Effector memory CD4-positive, alpha-beta T cell (primary cell): ENCODE data around the gene MGST2.

Source experiments
- DNase-seq, 3 donors: peaks; one replicate each; pipeline ENCODE4 v3.0.0-alpha.2; 2020
- H3K27ac ChIP-seq: 2 replicates; pipeline ENCODE4 v1.7.0; 2013; ENCODE audit warnings: mild to moderate bottlenecking, low read length, moderate library complexity; ENCODE audit not compliant: insufficient read depth, poor library complexity, severe bottlenecking
- H3K27me3 ChIP-seq: replicated peaks from 2 replicates; pipeline ENCODE4 v1.7.0; 2013; ENCODE audit warnings: mild to moderate bottlenecking, low read length; ENCODE audit not compliant: insufficient read depth, control insufficient read depth, poor library complexity, severe bottlenecking
- H3K36me3 ChIP-seq: 2 replicates; pipeline ENCODE4 v1.7.0; 2013; ENCODE audit warnings: mild to moderate bottlenecking, low read length, moderate library complexity; ENCODE audit not compliant: control insufficient read depth, insufficient read depth
- H3K4me1 ChIP-seq: 2 replicates; pipeline ENCODE4 v1.7.0; 2013; ENCODE audit warnings: low read length, mild to moderate bottlenecking; ENCODE audit not compliant: control insufficient read depth, insufficient read depth, poor library complexity, severe bottlenecking
- H3K4me3 ChIP-seq: 2 replicates; pipeline ENCODE4 v1.7.0; 2013; ENCODE audit warnings: low read length, low read depth, mild to moderate bottlenecking; ENCODE audit not compliant: insufficient read depth, poor library complexity, severe bottlenecking
- H3K9me3 ChIP-seq: 2 replicates; pipeline ENCODE4 v1.7.0; 2013; ENCODE audit warnings: mild to moderate bottlenecking, low read length, moderate library complexity; ENCODE audit not compliant: control insufficient read depth

Gene MGST2

GRCh38 chr4:139719381-139720101 is 53.9 kb downstream of the MGST2 start:
- H3K27me3 ChIP-seq: no peaks in the 10 kb centered on the region
- H3K36me3 ChIP-seq: no peaks in the 10 kb centered on the region
- H3K9me3 ChIP-seq: no peaks in the 10 kb centered on the region
- no peak overlapping the region for H3K27ac ChIP-seq
- H3K4me3 ChIP-seq: no peak overlapping the region
- no peaks in the 10 kb centered on the region for H3K4me1 ChIP-seq
- no peak for DNase-seq

- no peaks in the 10 kb centered on the region for H3K36me3 ChIP-seq
- H3K4me1 ChIP-seq: no peaks in the 10 kb centered on the region
- no peaks in the 10 kb centered on the region for H3K27me3 ChIP-seq
- no peaks in the 10 kb centered on the region for H3K9me3 ChIP-seq
- H3K4me3 ChIP-seq: no peak overlapping the region
- no peak overlapping the region for H3K27ac ChIP-seq
- no peak for DNase-seq
Observed at GRCh38 chr4:139720806-139721205, 55.2 kb downstream of the MGST2 start.

DNA sequence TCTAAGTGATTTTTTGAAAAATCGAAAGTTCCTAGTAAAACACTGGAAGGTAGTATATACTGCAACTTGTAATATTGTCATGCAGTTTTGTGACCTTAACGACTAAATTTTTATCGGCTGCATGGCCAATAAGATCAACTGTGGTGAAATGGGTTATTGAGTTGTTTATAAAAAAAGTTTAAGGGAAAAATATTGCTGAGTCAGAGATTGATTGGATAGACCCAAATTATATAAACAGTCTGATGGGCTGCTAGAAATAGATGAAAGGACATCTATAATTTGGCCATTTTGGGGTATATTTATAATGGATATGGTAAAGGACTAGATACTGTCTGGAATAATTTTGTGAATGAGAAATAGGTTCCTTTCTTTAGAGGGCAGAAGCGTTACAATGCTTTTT is 56.2 kb downstream of the MGST2 start:
- H3K4me3 ChIP-seq: no peak overlapping the region
- no peak overlapping the region for H3K27ac ChIP-seq
- no peaks in the 10 kb centered on the region for H3K4me1 ChIP-seq
- no peaks in the 10 kb centered on the region for H3K27me3 ChIP-seq
- no peaks in the 10 kb centered on the region for H3K9me3 ChIP-seq
- DNase-seq: no peak
- H3K36me3 ChIP-seq: no peaks in the 10 kb centered on the region

- Histone ChIP-seq H3K27me3 (no peaks in the 10 kb centered on the region), H3K4me1 (no peaks in the 10 kb centered on the region), H3K4me3 (no peak overlapping the region), H3K36me3 (no peaks in the 10 kb centered on the region), H3K27ac (no peak overlapping the region), H3K9me3 (no peaks in the 10 kb centered on the region)
- no peak for DNase-seq
Observed at GRCh38 chr4:139725236-139725635, 59.6 kb downstream of the MGST2 start.

DNA sequence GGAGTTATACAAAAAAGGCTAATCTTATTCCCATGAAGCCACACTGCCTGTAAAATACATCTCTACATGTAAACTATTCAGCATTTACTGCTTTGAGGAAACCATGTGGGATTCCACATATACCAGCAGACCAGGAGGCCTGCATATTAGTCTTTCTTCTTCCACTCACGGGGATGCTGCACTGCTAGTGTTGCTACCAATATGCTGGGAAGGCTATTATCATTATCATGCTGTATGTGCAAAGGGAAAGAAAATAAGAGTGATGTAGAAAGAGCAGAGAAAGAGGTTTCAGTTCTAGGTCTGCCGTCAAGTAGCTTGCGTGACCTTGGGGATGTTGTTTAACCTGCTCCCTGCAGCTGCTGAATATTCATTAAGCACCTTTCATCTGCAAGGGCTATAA is 61.0 kb downstream of the MGST2 start:
- Histone ChIP-seq H3K4me3 (no peak overlapping the region), H3K4me1 (no peaks in the 10 kb centered on the region), H3K36me3 (no peaks in the 10 kb centered on the region), H3K9me3 (no peaks in the 10 kb centered on the region), H3K27me3 (no peaks in the 10 kb centered on the region), H3K27ac (no peak overlapping the region)
- DNase-seq: no peak

- no peaks in the 10 kb centered on the region for H3K27me3 ChIP-seq
- H3K4me1 ChIP-seq: no peaks in the 10 kb centered on the region
- H3K36me3 ChIP-seq: no peaks in the 10 kb centered on the region
- no peak overlapping the region for H3K27ac ChIP-seq
- no peaks in the 10 kb centered on the region for H3K9me3 ChIP-seq
- no peak overlapping the region for H3K4me3 ChIP-seq
- DNase-seq: no peak
Observed at GRCh38 chr4:139728146-139728545, 62.5 kb downstream of the MGST2 start.

GRCh38 chr4:139728840-139729239 is 63.2 kb downstream of the MGST2 start:
- H3K4me1 ChIP-seq: no peaks in the 10 kb centered on the region
- H3K4me3 ChIP-seq: no peak overlapping the region
- no peaks in the 10 kb centered on the region for H3K27me3 ChIP-seq
- no peak overlapping the region for H3K27ac ChIP-seq
- H3K36me3 ChIP-seq: no peaks in the 10 kb centered on the region
- DNase-seq: no peak
- H3K9me3 ChIP-seq: no peaks in the 10 kb centered on the region

DNA sequence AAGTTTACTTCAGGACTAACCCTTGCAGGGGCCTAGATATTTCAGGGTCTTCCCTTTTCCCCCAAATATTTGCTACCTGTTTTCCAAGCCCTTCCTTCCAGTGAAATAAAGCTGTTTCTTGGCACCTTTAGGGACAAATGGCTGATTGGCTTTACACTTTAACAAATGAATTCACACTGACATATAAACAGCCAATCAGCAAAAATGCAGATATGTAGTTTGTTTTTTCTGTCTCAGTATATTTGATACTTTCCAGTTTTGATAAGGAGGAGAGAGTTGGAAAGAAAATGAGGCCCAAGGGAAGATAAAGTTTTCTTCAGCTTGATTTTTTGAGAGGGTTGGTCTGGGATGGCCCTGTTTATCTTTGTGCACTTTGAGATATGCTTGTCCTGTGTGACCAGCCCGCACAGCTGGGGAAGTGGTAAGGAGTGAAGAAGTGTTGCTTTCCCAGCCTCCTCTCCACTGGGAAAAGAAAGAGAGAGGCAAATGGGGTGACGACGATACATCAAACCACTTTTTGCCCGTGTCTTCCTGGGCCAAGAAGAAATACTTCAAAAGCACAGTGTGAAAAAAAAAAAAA is 67.5 kb downstream of the MGST2 start:
- Histone ChIP-seq H3K4me1 (peaks cover 9% of the 10 kb centered on the region), H3K36me3 (no peaks in the 10 kb centered on the region), H3K27ac (no peak overlapping the region), H3K27me3 (peaks cover 19% of the 10 kb centered on the region), H3K9me3 (no peaks in the 10 kb centered on the region), H3K4me3 (no peak overlapping the region)
- no peak for DNase-seq

DNA sequence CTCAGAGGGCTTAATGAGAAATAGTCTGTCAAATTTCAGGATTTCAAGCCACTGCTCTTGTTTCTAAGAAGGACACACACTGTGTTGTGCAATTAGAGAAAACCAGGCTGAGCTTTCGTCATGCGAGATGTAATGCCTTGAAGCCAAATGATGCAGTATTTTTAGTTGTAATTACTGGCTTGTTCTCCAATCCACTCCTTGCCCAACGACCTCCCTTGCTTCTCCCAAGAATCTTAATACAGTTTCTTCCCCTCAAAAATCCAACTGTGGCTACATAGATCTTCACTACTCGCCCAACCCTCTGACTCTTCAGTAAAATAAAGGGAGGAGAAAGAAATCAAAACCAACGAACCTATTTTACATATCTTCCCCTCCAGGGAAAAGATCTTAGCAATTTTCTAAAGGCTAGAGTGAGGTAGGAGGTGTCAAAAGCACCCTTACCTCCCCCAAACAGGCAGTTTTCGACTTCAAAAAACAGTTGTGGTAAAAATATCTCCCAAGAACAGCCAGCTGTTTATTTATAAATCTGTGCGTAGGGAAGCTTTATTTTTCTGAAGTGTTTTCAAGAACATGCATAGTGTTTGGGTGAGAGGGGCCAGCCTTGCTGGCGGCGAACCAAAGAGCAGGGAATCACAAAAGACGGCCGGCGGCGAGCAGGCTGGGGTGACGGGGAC is 68.7 kb downstream of the MGST2 start:
- no peak overlapping the region for H3K27ac ChIP-seq
- peaks cover 9% of the 10 kb centered on the region for H3K4me1 ChIP-seq
- H3K4me3 ChIP-seq: no peak overlapping the region
- no peaks in the 10 kb centered on the region for H3K36me3 ChIP-seq
- H3K9me3 ChIP-seq: no peaks in the 10 kb centered on the region
- peaks cover 19% of the 10 kb centered on the region for H3K27me3 ChIP-seq
- DNase-seq: no peak

GRCh38 chr4:139734875-139735380 is 69.3 kb downstream of the MGST2 start:
- H3K27me3 ChIP-seq: peaks cover 19% of the 10 kb centered on the region
- H3K4me3 ChIP-seq: peak overlapping the region; percentile 47
- H3K36me3 ChIP-seq: no peaks in the 10 kb centered on the region
- H3K4me1 ChIP-seq: peaks cover 9% of the 10 kb centered on the region
- no peaks in the 10 kb centered on the region for H3K9me3 ChIP-seq
- no peak for DNase-seq
- H3K27ac ChIP-seq: no peak overlapping the region
